Panc1 (cell line): ENCODE results near the gene ULBP2. TPM values are rescaled to one million over a fixed set of nuclear protein-coding genes. Genes with fewer than 3 reads are reported as not detected.

Experiments used
- ATAC-seq: fragments of 200-7000 bp; cut with Tn5 transposase; 2 replicates; pipeline ENCODE4 v1.9.1; 2020; ENCODE audit warnings: mild to moderate bottlenecking, moderate library complexity
- BruUV-seq: library from RNA; stranded (reverse); fragments of 400-500 nt; replicated peaks from 2 replicates; lab custom pipeline; 2021; lab: Mats Ljungman, UMichigan
- CTCF ChIA-PET: fragments of 300-600 bp; sonication (Branson Sonifier 250); formaldehyde crosslinking; loops from one replicate; lab custom pipeline; 2022; ENCODE audit warnings: antibody characterized with exemption; lab: Charles Lee
- POLR2A ChIA-PET: fragments of 300-600 bp; sonication (Branson Sonifier 250); formaldehyde crosslinking; loops from one replicate; lab custom pipeline; 2022; ENCODE audit warnings: antibody characterized with exemption; lab: Charles Lee
- DNase-seq: peaks from one replicate; pipeline ENCODE4 v3.0.0-alpha.2; 2010; ENCODE audit warnings: low read depth, low spot score
- H3K27ac ChIP-seq: 2 replicates; pipeline ENCODE4 v1.5.1; 2011; ENCODE audit warnings: mild to moderate bottlenecking, low read length, inconsistent platforms
- H3K27me3 ChIP-seq: fragments of 200-500 bp; sonication (Bioruptor generic); 2 replicates; pipeline ENCODE4 v1.6.0; 2014; ENCODE audit warnings: low read length, inconsistent platforms; ENCODE audit not compliant: control insufficient read depth, insufficient read depth
- H3K36me3 ChIP-seq: fragments of 200-500 bp; sonication (Bioruptor generic); 2 replicates; pipeline ENCODE4 v1.5.1; 2014; ENCODE audit warnings: inconsistent platforms, mild to moderate bottlenecking, low read length, moderate library complexity; ENCODE audit not compliant: control insufficient read depth, insufficient read depth
- H3K4me1 ChIP-seq: 2 replicates; pipeline ENCODE4 v1.5.1; 2011; ENCODE audit warnings: inconsistent platforms, mild to moderate bottlenecking, low read length, moderate library complexity; ENCODE audit not compliant: control insufficient read depth, insufficient read depth
- H3K4me3 ChIP-seq, 2 experiments: 2 replicates each; pipeline ENCODE4 v1.5.1; 2011 to 2012; ENCODE audit warnings: low read depth in 2 of 2, low read length in 2 of 2, mild to moderate bottlenecking in 2 of 2, inconsistent platforms in 1 of 2, moderate library complexity in 1 of 2
- H3K9me3 ChIP-seq: fragments of 200-500 bp; sonication (Bioruptor generic); 2 replicates; pipeline ENCODE4 v1.5.1; 2014; ENCODE audit warnings: low read depth, mild to moderate bottlenecking, inconsistent platforms, low read length, moderate library complexity; ENCODE audit not compliant: control insufficient read depth, insufficient read depth
- CTCF ChIP-seq: fragments of 450-650 bp; IDR thresholded peaks from 2 replicates; pipeline ENCODE4 v1.5.1; 2017; ENCODE audit warnings: mild to moderate bottlenecking
- POLR2AphosphoS5 ChIP-seq: IDR thresholded peaks from 2 replicates; pipeline ENCODE4 v1.6.1; 2012; ENCODE audit warnings: mild to moderate bottlenecking, low read depth, low read length, moderate library complexity
- REST ChIP-seq, 2 experiments: IDR thresholded peaks; 2 replicates each; pipeline ENCODE4 v1.6.1; 2011 to 2012; ENCODE audit warnings: low read depth in 2 of 2, control low read depth in 1 of 2, low read length in 1 of 2, mild to moderate bottlenecking in 1 of 2, moderate library complexity in 1 of 2; ENCODE audit not compliant: insufficient read depth in 1 of 2
- SIN3A ChIP-seq: IDR thresholded peaks from 2 replicates; pipeline ENCODE4 v1.6.1; 2012; ENCODE audit warnings: low read depth, mild to moderate bottlenecking, low read length, moderate library complexity, borderline replicate concordance; ENCODE audit not compliant: insufficient read depth
- TCF7L2 ChIP-seq: IDR thresholded peaks from 2 replicates; pipeline ENCODE4 v1.6.1; 2011; ENCODE audit warnings: mild to moderate bottlenecking, low read depth, low read length, inconsistent platforms
- in situ Hi-C: cut with HindIII; loops from 2 replicates; pipeline ENCODE4 v1.10.0; 2016; ENCODE audit warnings: low sequenced_read_pairs, low pct_unique_long_range_greater_than_20kb
- intact Hi-C: fragments of 100-400 bp; cut with micrococcal nuclease; formaldehyde crosslinking; loops from one replicate; pipeline ENCODE4 v1.10.0; 2022; ENCODE audit not compliant: unreplicated experiment
- total RNA-seq: library from RNA; stranded (reverse); gene quantifications from one replicate; pipeline ENCODE4 v1.2.1, GENCODE V29; 2021; ENCODE audit not compliant: unreplicated experiment

Gene ULBP2
- total RNA-seq, 1 experiment from 2014 or later, result 0.69 TPM

- Histone ChIP-seq H3K4me1 (no peaks in the 10 kb centered on the region), H3K9me3 (no peaks in the 10 kb centered on the region), H3K27me3 (peaks cover 18% of the 10 kb centered on the region), H3K27ac (no peak overlapping the region), H3K36me3 (no peaks in the 10 kb centered on the region), H3K4me3 (no peak overlapping the region)
- CTCF ChIA-PET, result no interaction called here
- BruUV-seq, result no TSS peak
- in situ Hi-C loops (no loop called here), intact Hi-C loops (no loop called here)
- DNase-seq (no peak), ATAC-seq (no peak)
- POLR2A ChIA-PET, result no interaction called here
- TF ChIP-seq CTCF, result no peak
- TF ChIP-seq TCF7L2, result no peak
Observed at GRCh38 chr6:149979293-149979692, 37.5 kb downstream of the ULBP2 start.

GRCh38 chr6:149983145-149983544 is 41.3 kb downstream of the ULBP2 start:
- ATAC-seq (no peak), DNase-seq (no peak)
- Histone ChIP-seq H3K9me3 (no peaks in the 10 kb centered on the region), H3K36me3 (no peaks in the 10 kb centered on the region), H3K27ac (no peak overlapping the region), H3K4me1 (no peaks in the 10 kb centered on the region), H3K4me3 (no peak overlapping the region), H3K27me3 (peaks cover 42% of the 10 kb centered on the region)
- TF ChIP-seq REST (IDR thresholded peaks at IDR 0.05; ENCODE audit: insufficient read depth in 1 of 2, low read depth in 2 of 2, low read length in 1 of 2) (no peak), TCF7L2 (no peak), CTCF (no peak), POLR2AphosphoS5 (no peak), SIN3A (no peak)
- POLR2A ChIA-PET, result interaction anchor here (0.6 kb wide), 1 partner anchor 635 kb away, joined by 3 read pairs; no protein-coding TSS in a partner anchor
- CTCF ChIA-PET, result no interaction called here
- intact Hi-C loops, result no loop called here
- in situ Hi-C loops, result no loop called here
- no TSS peak for BruUV-seq
